NCI-H774 (cell line): ENCODE data around the gene CDH11.

Experiments used
- DNase-seq: peaks from one replicate; lab custom pipeline; 2025; lab: John Stamatoyannopoulos, UW

Gene CDH11

DNA sequence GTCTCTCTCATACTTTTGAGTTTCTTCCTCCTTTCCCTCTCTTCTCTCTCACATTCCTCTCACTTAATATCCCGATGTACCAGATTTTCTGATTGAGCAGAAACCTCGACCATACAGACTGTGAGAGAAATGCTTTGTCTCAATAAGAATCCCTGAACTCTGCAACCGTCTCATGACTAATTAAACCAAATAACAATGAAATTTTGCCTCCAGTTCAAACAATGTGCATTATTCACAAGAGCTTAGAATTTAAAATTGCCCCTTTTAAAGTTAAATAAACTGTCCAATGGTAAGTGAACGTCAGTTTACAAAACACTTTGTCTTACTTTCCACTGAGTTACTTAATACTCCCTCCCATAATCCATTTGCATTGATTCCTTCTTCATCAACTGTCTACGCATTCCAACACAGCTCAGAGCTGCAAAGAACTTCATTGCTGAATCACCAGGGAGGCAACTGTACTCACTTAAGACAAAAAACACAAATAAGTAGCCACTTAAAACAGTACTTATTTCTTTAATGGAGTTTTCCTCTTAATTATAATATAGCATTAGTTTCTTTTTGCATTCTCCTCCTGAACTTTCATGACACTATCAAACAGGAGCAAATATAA is 4.9 kb downstream of the CDH11 start:
- no peak for DNase-seq

DNA sequence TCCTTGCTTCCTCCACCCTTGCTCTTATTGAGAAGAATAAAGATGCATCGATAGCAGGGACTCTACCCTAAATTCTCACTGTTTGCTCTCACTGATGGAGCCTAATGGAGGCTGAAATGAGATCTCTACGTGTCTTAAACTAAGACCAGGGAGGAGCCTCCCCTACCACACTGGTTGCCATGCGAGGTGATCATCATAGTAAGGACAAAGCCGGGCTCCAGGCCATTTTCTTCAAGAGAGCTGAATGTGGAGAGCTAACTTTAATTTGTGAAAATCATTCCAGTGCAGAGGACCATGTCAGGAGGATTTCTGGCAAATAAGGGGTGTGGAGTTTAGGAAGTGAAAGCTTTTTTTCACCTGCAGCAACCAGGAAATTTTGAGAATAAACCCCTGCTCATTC is 5.6 kb downstream of the CDH11 start:
- DNase-seq: no peak

DNA sequence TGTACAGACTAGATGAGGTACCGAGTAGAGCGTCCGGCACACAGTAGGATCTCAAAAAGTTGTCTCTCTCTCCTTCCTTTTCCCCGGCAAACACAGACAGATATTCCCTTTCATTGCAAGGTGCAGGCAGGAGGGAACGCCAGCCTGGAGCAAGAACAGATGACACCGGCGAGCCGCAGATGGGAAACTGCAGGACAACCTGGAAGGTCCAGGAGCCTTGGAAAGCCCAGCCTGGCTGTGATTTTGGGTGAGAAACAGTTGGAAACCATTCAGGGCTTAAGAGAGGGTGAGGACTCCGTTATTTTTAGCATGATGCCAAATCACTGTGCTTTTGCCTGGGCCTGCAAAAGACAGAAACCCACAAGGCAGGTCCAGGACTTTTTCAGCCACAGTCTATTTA is 7.3 kb downstream of the CDH11 start:
- no peak for DNase-seq

DNA sequence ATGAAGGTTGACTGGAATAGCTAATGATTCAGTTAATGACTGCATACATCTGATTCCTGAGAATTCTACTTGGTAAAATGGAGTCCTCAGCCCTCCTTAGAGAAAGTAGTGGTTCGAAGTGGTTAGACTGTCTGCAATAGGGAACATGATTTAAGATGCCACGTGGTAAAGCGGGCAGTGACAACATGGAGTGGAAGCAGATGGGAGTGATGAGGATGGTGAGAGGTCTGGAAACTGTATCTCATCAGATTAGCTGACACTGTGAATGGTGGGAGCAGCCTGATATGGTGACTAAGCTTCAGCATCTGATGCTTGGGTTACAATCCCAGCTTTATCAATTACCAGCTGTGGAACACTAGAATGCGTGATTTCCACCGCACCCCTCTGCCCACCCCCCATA is 8.4 kb downstream of the CDH11 start:
- DNase-seq: no peak

DNA sequence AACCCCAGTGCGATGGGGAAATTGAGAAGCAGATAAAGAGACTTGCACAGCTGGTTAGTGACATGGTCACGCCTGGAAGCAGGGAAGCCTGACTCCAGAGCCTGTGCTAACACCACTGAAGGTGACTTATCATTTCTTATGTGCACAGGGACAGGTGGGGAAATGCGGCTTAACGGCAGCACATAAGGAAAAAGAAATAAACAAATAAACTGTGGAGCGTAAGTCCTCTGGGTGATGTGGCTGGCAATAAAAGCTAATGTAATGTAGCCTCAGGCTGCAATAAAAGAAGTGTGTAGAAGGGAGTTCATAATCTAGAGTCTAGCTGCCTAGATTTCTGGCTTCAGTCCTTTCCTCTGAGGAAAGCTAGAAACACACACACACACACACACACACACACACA is 10.6 kb downstream of the CDH11 start:
- no peak for DNase-seq

DNA sequence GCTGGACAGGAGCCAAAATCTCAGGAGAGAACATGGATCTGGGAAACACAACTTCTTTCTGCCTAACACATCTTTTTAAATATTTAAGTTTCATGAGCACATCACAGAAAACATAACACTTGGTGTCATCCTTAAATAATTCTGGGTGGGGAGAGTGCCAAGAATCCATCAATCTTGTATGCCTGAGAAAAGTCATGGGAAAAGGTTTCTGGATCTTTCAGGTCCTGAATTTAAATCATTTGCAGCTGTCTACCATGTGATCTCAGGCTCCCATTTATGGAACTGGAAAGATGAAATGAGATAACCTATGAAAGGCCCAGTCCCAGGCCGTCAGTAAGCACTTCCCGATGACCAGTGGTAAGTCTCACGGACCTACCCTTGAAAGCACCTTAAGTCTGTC is 15.1 kb downstream of the CDH11 start:
- no peak for DNase-seq

GRCh38 chr16:65105171-65105570 is 16.7 kb downstream of the CDH11 start:
- no peak for DNase-seq

DNA sequence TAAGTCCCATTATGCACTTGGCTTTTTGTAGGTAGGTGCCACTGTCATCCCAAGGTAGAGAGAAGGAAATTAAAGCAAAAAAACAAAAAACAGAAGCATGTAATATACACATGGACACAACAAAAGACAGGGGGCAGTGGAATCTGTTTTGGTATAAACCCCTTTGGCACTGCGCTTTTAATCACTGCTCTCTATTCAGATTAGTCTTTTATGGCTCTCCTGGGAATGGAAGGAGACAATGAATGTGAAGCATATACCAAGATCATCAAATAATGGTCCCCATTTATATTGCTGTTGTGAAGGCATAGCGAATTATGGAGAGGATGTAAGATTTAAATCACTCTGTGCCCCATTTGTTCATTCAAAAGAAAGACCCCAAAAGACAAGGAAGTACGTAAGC is 17.4 kb downstream of the CDH11 start:
- DNase-seq: no peak

- no peak for DNase-seq
Observed at GRCh38 chr16:65102326-65102725, 19.5 kb downstream of the CDH11 start.

DNA sequence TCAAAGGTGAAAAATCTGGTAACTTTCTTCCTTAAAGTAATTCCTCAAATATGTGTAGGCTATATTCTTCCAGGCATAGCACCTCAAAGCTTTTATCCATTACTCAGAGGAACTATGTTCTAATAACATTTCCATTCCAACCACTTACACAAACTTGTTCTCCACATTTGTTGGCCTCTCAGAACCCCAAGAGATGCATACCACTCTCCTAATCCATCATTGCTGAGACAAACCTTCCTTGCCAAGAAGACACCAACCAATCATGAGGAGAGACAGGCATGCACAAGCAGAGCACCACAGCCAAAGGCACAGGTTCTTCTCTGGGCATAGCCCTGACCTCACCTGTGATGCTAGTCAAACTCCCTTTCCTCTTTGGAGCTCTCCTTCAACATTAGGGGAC is 20.9 kb downstream of the CDH11 start:
- no peak for DNase-seq

DNA sequence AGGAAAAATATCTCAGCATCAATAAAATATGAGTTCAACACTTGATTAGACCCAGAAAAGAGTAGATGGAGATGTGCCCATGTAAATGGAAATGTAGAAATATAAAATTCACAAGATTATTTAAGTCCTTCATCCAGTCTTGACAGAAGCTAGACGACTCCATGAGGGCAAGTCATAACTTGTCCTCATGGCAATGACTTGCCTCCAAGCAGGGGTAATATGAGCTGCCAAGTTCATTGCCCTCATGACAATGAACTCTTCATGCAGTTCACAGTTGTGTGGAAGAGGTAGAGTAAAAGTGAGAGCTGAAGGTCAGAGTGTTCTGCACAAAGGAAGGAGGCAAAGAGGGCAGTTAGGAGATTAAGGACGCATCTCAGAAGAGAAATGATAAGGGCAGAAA is 22.3 kb downstream of the CDH11 start:
- no peak for DNase-seq

GRCh38 chr16:65098916-65099315 is 22.9 kb downstream of the CDH11 start:
- no peak for DNase-seq

DNA sequence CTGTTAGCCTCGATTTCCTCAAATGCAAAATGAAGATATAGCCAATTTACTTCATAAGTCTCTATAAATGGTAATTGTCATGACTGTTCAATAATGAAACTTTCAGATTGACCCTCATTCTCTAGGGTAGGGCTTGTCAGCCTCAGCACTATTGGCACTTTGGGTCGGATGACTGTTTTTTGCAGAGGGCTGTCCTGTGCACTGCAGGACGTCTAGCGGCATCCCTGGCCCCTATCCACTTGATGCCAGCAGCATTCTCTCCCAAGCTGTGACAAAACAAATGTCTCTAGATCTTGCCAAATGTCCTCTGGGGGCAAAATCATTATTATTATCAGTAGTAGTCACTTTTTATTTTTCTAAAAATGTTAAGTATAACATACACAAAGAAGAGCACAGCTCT is 24.6 kb downstream of the CDH11 start:
- DNase-seq: no peak

DNA sequence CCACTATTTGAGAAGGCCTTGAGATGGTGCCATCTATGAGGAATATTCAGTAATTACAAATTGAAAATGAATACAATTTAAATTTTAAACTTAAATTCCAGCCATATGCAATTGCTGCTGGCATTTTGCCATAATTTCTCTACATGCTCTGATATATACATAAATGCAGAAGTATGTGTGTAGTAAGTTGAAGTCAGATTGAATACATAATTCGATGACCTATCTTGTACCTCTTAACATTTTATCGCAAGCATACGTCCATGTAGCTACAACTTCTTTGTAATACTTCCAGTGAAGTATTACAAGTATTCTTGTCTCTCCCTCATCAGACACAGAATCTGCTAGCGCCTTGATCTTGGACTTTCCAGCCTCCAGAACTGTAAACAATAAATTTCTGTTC is 26.0 kb downstream of the CDH11 start:
- DNase-seq: no peak

DNA sequence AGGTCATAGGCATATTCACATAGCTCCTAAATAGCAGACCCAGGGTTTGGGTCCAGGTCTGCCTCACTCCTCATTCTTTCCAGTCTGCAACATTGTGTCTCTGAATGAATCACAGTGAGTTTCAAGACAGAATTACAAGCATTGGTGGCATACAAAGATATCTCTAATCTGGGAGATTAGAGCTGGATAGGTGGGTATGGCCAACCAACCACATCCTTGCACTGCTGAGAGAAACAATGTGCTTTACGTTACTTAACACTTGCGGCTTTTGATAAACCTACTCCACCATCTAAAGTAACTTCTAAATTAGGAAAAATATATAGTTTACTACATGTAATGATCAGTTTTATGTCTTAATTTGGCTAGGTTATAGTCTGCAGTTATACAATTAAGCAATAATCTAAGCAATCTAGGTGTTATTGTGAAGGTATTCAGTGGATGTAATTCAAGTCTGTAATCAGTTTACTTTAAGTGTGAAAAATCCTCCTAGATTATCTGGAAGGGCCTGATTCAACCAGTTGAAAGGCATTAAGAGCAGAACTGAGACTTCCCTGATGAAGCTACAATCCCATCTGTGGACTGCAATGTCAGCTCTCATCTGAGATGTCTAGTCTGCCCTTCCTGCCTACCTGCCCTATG is 26.7 kb downstream of the CDH11 start:
- no peak for DNase-seq

GRCh38 chr16:65094009-65094408 is 27.9 kb downstream of the CDH11 start:
- no peak for DNase-seq

DNA sequence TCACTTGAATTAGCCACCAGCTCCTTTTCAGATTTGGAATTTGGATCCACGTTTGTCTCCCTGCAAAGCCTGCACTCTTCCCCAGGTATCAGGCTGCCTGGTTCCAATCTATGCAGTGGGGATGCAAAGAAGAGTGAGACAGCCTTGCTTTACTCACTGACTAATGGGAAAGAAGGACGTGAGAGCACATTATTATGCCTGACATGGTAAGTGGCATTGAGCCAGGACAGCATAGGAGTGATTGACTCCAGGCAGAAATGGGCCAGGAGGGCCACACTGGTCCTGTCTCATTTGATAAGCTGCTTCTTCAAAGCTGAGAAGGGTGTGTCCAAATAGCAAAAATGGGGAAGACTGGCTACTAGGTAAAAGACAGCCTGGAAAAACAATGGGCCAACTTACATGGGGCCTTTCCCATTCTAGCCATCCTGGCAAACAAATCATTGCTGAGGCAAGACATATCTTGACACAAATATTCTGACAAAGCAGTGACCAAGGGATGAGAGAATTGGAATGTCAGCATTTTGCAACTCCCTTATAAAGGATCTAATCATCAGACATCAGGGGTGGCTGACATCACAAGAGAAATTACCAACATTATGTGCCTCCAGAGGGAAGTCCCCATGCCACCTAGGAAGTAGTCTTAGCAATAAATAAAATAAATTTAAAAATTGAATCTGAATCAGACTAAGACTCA is 38.6 kb downstream of the CDH11 start:
- DNase-seq: no peak

- no peak for DNase-seq
Observed at GRCh38 chr16:65079549-65079948, 42.3 kb downstream of the CDH11 start.

- no peak for DNase-seq
Observed at GRCh38 chr16:65077181-65077580, 44.7 kb downstream of the CDH11 start.

- no peak for DNase-seq
Observed at GRCh38 chr16:65075877-65076276, 46.0 kb downstream of the CDH11 start.

DNA sequence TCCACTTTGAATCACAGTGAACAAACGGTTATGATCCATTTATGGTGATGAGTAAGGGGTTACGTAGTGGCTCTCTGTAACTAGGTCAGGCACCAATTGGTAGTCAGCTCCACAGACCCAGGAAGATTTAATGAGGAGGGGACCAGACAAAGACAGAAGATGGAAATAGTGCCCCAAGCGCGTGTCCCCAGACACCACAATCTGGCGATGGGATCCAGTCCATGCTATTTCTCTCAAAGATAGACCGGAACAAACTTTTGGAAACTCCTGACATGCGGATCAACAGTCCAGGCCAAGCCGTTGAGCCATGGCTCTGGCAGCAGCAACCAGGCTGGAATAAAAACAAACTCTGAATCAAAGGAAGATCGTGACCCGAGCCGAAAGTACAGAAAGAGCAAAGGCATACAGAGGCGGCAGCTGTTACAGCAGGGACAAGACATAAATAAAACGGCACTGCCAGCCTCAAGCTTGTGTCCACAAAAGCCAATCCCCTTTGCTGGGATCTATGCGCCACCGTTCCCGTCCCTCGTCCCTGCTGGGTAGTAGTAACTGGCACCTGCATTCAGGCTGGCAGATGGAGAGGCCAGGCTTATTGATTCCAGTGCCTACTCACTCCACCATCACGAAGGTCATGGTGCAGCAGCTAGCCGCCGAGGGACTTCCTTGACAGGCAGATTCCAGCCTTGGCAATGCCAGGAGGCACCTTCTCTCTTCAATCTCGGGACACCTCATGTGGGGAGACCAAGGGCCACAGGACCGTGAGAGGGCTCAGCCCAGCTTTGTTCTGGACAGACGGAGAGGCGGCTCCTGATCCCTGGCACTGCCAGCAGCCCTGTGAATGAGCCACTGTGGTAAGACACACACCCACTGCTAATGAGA is 50.2 kb downstream of the CDH11 start:
- no peak for DNase-seq

DNA sequence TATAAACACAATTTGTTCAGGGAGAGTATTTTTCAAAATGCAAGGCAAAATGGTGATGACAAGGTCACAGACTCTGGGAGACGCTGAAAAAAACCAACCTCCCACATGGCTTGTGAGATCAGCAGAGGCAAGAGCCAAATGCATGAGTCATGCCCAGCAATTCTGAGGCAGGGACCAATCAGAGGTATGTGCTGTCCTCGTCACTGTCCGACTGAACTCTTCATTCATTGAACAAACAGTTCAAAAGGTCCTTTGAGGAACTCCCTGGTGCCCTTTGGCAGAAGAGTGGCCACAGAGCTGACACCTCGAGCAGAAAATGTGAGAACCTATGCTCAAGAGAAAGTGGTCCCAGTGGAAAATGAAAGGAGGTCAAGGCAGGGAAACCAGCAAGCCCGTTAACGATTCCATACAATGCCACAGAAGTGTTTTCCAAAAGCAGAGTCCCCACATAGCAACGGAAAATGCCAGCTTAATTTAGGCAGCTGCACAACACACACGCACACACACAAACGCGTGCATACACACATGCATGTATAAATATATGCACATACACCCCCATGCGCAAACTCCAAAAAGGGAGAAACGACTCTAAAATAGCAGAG is 50.9 kb downstream of the CDH11 start:
- DNase-seq: peak; percentile 45
